Ishikawa (cell line): Measurements from ENCODE around the gene USP20.

Experiments
- CEBPB ChIP-seq: IDR thresholded peaks from 2 replicates; pipeline ENCODE4 v1.6.1; 2012
- CREB1 ChIP-seq: IDR thresholded peaks from 2 replicates; pipeline ENCODE4 v1.6.1; 2012; ENCODE audit warnings: low read depth
- EGR1 ChIP-seq: IDR thresholded peaks from 2 replicates; pipeline ENCODE4 v1.6.1; 2012
- EP300 ChIP-seq: IDR thresholded peaks from 2 replicates; pipeline ENCODE4 v1.6.1; 2012; ENCODE audit warnings: borderline replicate concordance
- FOXM1 ChIP-seq: IDR thresholded peaks from 2 replicates; pipeline ENCODE4 v1.6.1; 2012; ENCODE audit warnings: low read depth, borderline replicate concordance
- MAX ChIP-seq: IDR thresholded peaks from 2 replicates; pipeline ENCODE4 v1.6.1; 2012
- NFIC ChIP-seq: IDR thresholded peaks from 2 replicates; pipeline ENCODE4 v1.6.1; 2012
- RAD21 ChIP-seq: IDR thresholded peaks from 2 replicates; pipeline ENCODE4 v1.6.1; 2012; ENCODE audit warnings: low read depth
- REST ChIP-seq: IDR thresholded peaks from 2 replicates; pipeline ENCODE4 v1.6.1; 2012; ENCODE audit warnings: low read depth, mild to moderate bottlenecking
- TAF1 ChIP-seq: IDR thresholded peaks from 2 replicates; pipeline ENCODE4 v1.6.1; 2012; ENCODE audit warnings: low read depth, mild to moderate bottlenecking
- TCF12 ChIP-seq: IDR thresholded peaks from 2 replicates; pipeline ENCODE4 v1.6.1; 2012; ENCODE audit warnings: low read depth
- TEAD4 ChIP-seq: IDR thresholded peaks from 2 replicates; pipeline ENCODE4 v1.6.1; 2012
- USF1 ChIP-seq: IDR thresholded peaks from 2 replicates; pipeline ENCODE4 v1.6.1; 2012
- YY1 ChIP-seq: IDR thresholded peaks from 2 replicates; pipeline ENCODE4 v1.6.1; 2012; ENCODE audit warnings: low read depth
- ZBTB7A ChIP-seq: IDR thresholded peaks from 2 replicates; pipeline ENCODE4 v1.6.1; 2012; ENCODE audit warnings: low read depth

Gene USP20

GRCh38 chr9:129914051-129914450 is 78.8 kb downstream of the USP20 start:
- TF ChIP-seq CEBPB (no peak), ZBTB7A (no peak), FOXM1 (no peak)

- no peak for TF ChIP-seq REST
- TF ChIP-seq TEAD4 = no peak
- TF ChIP-seq NFIC = no peak
- TF ChIP-seq YY1 = no peak
- no peak for TF ChIP-seq USF1
- TF ChIP-seq RAD21 = no peak
- TF ChIP-seq MAX = no peak
- TF ChIP-seq EP300 = no peak
- TF ChIP-seq EGR1 = no peak
- TF ChIP-seq TAF1 = no peak
- no peak for TF ChIP-seq TCF12
- no peak for TF ChIP-seq ZBTB7A
Measured at GRCh38 chr9:129916707-129917106, 81.4 kb downstream of the USP20 start.

- no peak for TF ChIP-seq TAF1
- TF ChIP-seq YY1 = no peak
- no peak for TF ChIP-seq CEBPB
Measured at GRCh38 chr9:129918296-129918950, 83.2 kb downstream of the USP20 start.

GRCh38 chr9:129919277-129919676 is 84.0 kb downstream of the USP20 start:
- TF ChIP-seq NFIC (no peak), CREB1 (no peak), FOXM1 (no peak), EP300 (no peak), TCF12 (no peak), TEAD4 (no peak), MAX (no peak), YY1 (no peak), USF1 (no peak), EGR1 (no peak), RAD21 (no peak), ZBTB7A (no peak), CEBPB (no peak), REST (no peak), TAF1 (no peak)

GRCh38 chr9:129919841-129920240 is 84.6 kb downstream of the USP20 start:
- TF ChIP-seq USF1 (no peak), RAD21 (no peak), TAF1 (no peak), NFIC (no peak), ZBTB7A (no peak), FOXM1 (no peak), TCF12 (no peak), EP300 (no peak), CEBPB (no peak), YY1 (no peak), REST (no peak), MAX (no peak), EGR1 (no peak), CREB1 (no peak)
